Measurements from ENCODE around the gene COL19A1.
"Not testable (repeated sequence)": the region's sequence is repeated elsewhere in the genome, so short reads cannot be mapped to it uniquely, and the experiment has no call there.

The COL19A1 gene

GRCh38 chr6:69866351-69866769 is at the start of gene COL19A1:
Gene COL19A1 (plus strand): TSS chr6:69866556. CDS start chr6:69879568, 13,012 bp downstream.
- in situ Hi-C loops (cut with MboI; ENCODE audit: low sequenced_read_pairs), result no loop called here

GRCh38 chr6:69816569-69816968 is 49.8 kb upstream of the COL19A1 start:
- in situ Hi-C loops (cut with MboI; ENCODE audit: low sequenced_read_pairs), result no loop called here

- in situ Hi-C loops (cut with MboI; ENCODE audit: low sequenced_read_pairs), result no loop called here
Observed at GRCh38 chr6:69817358-69817757, 49.0 kb upstream of the COL19A1 start.

GRCh38 chr6:69818223-69818930 is 48.0 kb upstream of the COL19A1 start:
- in situ Hi-C loops (cut with MboI; ENCODE audit: low sequenced_read_pairs), result no loop called here

- in situ Hi-C loops (cut with MboI; ENCODE audit: low sequenced_read_pairs), result no loop called here
Observed at GRCh38 chr6:69819138-69819537, 47.2 kb upstream of the COL19A1 start.

- in situ Hi-C loops (cut with MboI; ENCODE audit: low sequenced_read_pairs), result no loop called here
Observed at GRCh38 chr6:69820018-69820417, 46.3 kb upstream of the COL19A1 start.

- in situ Hi-C loops (cut with MboI; ENCODE audit: low sequenced_read_pairs), result no loop called here
Observed at GRCh38 chr6:69820438-69820837, 45.9 kb upstream of the COL19A1 start.

GRCh38 chr6:69824355-69824754 is 42.0 kb upstream of the COL19A1 start:
- in situ Hi-C loops (cut with MboI; ENCODE audit: low sequenced_read_pairs), result not testable (repeated sequence)

GRCh38 chr6:69825904-69826303 is 40.5 kb upstream of the COL19A1 start:
- in situ Hi-C loops (cut with MboI; ENCODE audit: low sequenced_read_pairs), result no loop called here

GRCh38 chr6:69827276-69827893 is 39.0 kb upstream of the COL19A1 start:
- in situ Hi-C loops (cut with MboI; ENCODE audit: low sequenced_read_pairs), result no loop called here

GRCh38 chr6:69832558-69832957 is 33.8 kb upstream of the COL19A1 start:
- in situ Hi-C loops (cut with MboI; ENCODE audit: low sequenced_read_pairs), result no loop called here

GRCh38 chr6:69835414-69836179 is 30.8 kb upstream of the COL19A1 start:
- in situ Hi-C loops (cut with MboI; ENCODE audit: low sequenced_read_pairs), result no loop called here

GRCh38 chr6:69841862-69842261 is 24.5 kb upstream of the COL19A1 start:
- in situ Hi-C loops (cut with MboI; ENCODE audit: low sequenced_read_pairs), result no loop called here

GRCh38 chr6:69843189-69843588 is 23.2 kb upstream of the COL19A1 start:
- in situ Hi-C loops (cut with MboI; ENCODE audit: low sequenced_read_pairs), result no loop called here

- in situ Hi-C loops (cut with MboI; ENCODE audit: low sequenced_read_pairs), result no loop called here
Observed at GRCh38 chr6:69846312-69846711, 20.0 kb upstream of the COL19A1 start.

GRCh38 chr6:69846770-69847491 is 19.4 kb upstream of the COL19A1 start:
- in situ Hi-C loops (cut with MboI; ENCODE audit: low sequenced_read_pairs), result no loop called here

- in situ Hi-C loops (cut with MboI; ENCODE audit: low sequenced_read_pairs), result no loop called here
Observed at GRCh38 chr6:69847492-69847788, 18.9 kb upstream of the COL19A1 start.

- in situ Hi-C loops (cut with MboI; ENCODE audit: low sequenced_read_pairs), result no loop called here
Observed at GRCh38 chr6:69848552-69848951, 17.8 kb upstream of the COL19A1 start.

- in situ Hi-C loops (cut with MboI; ENCODE audit: low sequenced_read_pairs), result no loop called here
Observed at GRCh38 chr6:69852706-69853105, 13.7 kb upstream of the COL19A1 start.

GRCh38 chr6:69861986-69862385 is 4.4 kb upstream of the COL19A1 start:
- in situ Hi-C loops (cut with MboI; ENCODE audit: low sequenced_read_pairs), result no loop called here

- in situ Hi-C loops (cut with MboI; ENCODE audit: low sequenced_read_pairs), result no loop called here
Observed at GRCh38 chr6:69863766-69864165, 2.6 kb upstream of the COL19A1 start.
